ENCODE results near the gene ZNF521.

ZNF521 gene

GRCh38 chr18:25231327-25231691 is 120.7 kb downstream of the ZNF521 start:
- Histone ChIP-seq H3K9me3 (no peaks in the 10 kb centered on the region), H3K4me3 (no peak overlapping the region), H3K36me3 (no peaks in the 10 kb centered on the region), H3K27ac (no peak overlapping the region), H3K9ac (no peak overlapping the region), H3K27me3 (no peaks in the 10 kb centered on the region), H3K4me1 (no peaks in the 10 kb centered on the region), H3K4me2 (no peak overlapping the region), H4K20me1 (no peaks in the 10 kb centered on the region)
- no peak for TF ChIP-seq Cebpa-rat (IDR thresholded peaks at IDR 0.05)

DNA sequence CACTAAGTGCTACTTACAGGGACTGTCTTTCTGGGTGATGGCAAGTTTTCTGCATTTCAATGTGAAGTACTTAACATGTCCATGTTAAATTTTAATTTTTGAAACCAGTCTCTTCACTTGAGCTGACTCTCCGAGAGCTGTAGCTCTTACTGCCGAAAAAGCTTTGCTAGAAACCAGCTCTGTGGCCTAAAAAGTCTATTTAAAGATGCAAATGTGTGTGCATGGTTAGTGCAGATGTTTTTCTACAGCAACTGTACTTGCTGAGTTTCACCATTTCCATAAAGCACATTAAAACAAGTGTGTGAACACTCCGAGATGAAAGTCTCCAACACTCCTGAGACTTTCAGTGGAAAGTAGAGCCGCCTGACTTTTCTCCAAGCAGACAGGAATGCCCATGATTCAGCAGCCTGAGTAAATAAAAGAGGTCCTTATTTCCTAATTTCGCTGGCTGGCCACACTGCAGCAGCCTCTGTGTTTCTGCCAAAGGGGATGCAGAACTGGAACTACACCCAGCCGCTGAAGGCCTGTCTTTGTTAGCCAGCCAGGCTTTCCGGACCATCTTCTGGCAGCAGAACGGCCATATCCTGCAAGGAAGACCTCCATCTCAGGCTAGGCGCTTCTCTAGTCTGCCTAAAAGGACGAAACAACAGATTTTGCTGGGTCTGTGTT is 121.2 kb downstream of the ZNF521 start:
- H3K9ac ChIP-seq: no peak overlapping the region
- no peak overlapping the region; the same call in 1 of the 2 replicates for H3K4me2 ChIP-seq
- no peak for TF ChIP-seq Cebpa-rat (IDR thresholded peaks at IDR 0.05)
- no peaks in the 10 kb centered on the region for H3K27me3 ChIP-seq
- H4K20me1 ChIP-seq: no peaks in the 10 kb centered on the region
- H3K4me3 ChIP-seq: no peak overlapping the region
- no peaks in the 10 kb centered on the region for H3K36me3 ChIP-seq
- H3K27ac ChIP-seq: no peak overlapping the region
- no peaks in the 10 kb centered on the region for H3K4me1 ChIP-seq
- H3K9me3 ChIP-seq: no peaks in the 10 kb centered on the region

DNA sequence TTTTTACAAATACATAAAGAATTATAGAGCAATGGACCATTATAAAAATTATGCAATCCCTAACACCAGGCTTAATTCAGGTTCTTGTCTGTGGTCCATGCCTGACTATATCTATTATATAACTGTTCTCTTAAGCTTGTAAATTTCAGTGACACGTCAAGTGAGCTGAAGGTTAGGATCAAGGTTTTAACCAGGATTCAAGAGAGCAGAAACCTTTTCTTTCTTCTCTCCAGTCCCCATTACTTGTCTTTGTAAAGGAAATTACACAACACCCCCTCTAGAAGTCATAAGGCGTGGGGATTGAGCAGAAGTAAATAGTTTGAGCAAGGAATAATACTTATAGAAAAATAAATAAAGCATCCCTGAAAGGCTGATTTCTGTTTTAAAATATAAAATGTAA is 122.0 kb downstream of the ZNF521 start:
- Histone ChIP-seq H3K36me3 (no peaks in the 10 kb centered on the region), H3K9ac (no peak overlapping the region), H4K20me1 (no peaks in the 10 kb centered on the region), H3K27me3 (no peaks in the 10 kb centered on the region), H3K4me3 (no peak overlapping the region), H3K27ac (no peak overlapping the region), H3K4me2 (no peak overlapping the region), H3K9me3 (no peaks in the 10 kb centered on the region), H3K4me1 (no peaks in the 10 kb centered on the region)
- TF ChIP-seq Cebpa-rat (IDR thresholded peaks at IDR 0.05): no peak

DNA sequence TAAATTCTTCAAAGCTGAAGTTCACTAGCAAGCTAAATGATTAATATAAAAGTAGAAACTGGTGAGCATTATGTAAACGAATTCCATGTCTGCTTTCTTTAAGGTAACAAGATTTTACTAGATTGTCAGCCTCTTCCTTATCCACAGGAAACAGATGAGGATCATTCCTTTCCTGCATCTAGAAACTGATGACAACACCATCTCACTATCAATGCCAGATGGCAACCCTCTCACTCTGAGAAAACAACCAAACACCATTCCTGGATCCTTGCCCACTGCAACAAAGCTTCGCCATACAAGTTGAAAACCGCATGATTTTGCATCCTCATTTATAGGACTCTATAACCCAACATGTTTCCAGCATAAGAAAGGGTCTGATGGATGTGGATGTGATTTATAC is 122.9 kb downstream of the ZNF521 start:
- no peak for TF ChIP-seq Cebpa-rat (IDR thresholded peaks at IDR 0.05)
- Histone ChIP-seq H4K20me1 (no peaks in the 10 kb centered on the region), H3K36me3 (no peaks in the 10 kb centered on the region), H3K9ac (no peak overlapping the region), H3K4me3 (no peak overlapping the region), H3K9me3 (no peaks in the 10 kb centered on the region), H3K27ac (no peak overlapping the region), H3K27me3 (no peaks in the 10 kb centered on the region), H3K4me2 (no peak overlapping the region), H3K4me1 (no peaks in the 10 kb centered on the region)

DNA sequence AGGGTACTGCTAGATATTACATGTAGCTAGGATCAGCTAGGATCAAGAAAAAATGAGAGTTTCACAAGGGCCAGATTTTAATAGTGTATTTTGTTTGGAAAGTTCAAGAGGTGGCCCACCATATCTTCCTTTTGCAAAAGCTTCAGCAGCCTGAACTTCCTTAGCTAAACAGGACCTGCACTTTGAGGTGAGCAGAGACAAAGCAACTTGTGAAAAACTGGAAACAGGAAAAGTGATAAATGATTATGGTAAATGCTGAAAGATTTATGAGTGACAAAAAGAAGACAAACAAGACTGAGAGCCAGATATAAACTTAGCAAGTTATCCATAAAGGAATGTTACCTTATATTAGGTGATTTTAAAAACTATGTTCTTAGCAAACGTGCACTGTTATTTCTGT is 123.6 kb downstream of the ZNF521 start:
- Histone ChIP-seq H3K4me3 (no peak overlapping the region), H3K27ac (no peak overlapping the region), H3K4me1 (no peaks in the 10 kb centered on the region), H3K27me3 (no peaks in the 10 kb centered on the region), H3K9ac (no peak overlapping the region), H3K9me3 (no peaks in the 10 kb centered on the region), H3K36me3 (no peaks in the 10 kb centered on the region), H3K4me2 (no peak overlapping the region), H4K20me1 (no peaks in the 10 kb centered on the region)
- no peak for TF ChIP-seq Cebpa-rat (IDR thresholded peaks at IDR 0.05)

DNA sequence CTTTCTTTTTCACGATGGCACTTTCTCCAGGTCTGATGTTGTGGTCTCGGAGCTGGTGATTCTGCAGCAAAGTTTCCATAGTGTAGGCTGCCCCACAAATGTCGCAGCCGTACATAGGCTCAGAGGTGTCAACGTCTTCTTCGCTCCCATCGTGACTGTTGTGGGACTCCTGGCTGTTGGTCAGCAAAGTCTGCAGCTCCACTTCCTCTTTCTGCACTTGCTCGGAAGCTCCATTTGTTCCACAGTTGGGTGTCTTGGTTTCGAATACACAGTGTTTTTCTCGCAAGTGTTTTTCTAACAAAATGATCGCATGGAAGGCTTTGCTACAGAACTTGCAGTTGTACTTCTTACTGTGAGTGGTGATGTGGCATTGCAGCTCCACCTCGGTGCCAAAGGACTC is 126.8 kb downstream of the ZNF521 start:
- Histone ChIP-seq H3K4me1 (no peaks in the 10 kb centered on the region), H3K27ac (no peak overlapping the region), H3K4me3 (no peak overlapping the region), H3K9ac (no peak overlapping the region), H3K36me3 (no peaks in the 10 kb centered on the region), H3K4me2 (no peak overlapping the region), H3K9me3 (no peaks in the 10 kb centered on the region), H3K27me3 (no peaks in the 10 kb centered on the region), H4K20me1 (no peaks in the 10 kb centered on the region)
- no peak for TF ChIP-seq Cebpa-rat (IDR thresholded peaks at IDR 0.05)

GRCh38 chr18:25223899-25224886 is 127.8 kb downstream of the ZNF521 start:
- Histone ChIP-seq H3K27me3 (no peaks in the 10 kb centered on the region), H4K20me1 (no peaks in the 10 kb centered on the region), H3K4me2 (no peak overlapping the region), H3K9ac (no peak overlapping the region), H3K36me3 (no peaks in the 10 kb centered on the region), H3K27ac (no peak overlapping the region), H3K9me3 (no peaks in the 10 kb centered on the region), H3K4me3 (no peak overlapping the region), H3K4me1 (no peaks in the 10 kb centered on the region)
- no peak for TF ChIP-seq Cebpa-rat (IDR thresholded peaks at IDR 0.05)

DNA sequence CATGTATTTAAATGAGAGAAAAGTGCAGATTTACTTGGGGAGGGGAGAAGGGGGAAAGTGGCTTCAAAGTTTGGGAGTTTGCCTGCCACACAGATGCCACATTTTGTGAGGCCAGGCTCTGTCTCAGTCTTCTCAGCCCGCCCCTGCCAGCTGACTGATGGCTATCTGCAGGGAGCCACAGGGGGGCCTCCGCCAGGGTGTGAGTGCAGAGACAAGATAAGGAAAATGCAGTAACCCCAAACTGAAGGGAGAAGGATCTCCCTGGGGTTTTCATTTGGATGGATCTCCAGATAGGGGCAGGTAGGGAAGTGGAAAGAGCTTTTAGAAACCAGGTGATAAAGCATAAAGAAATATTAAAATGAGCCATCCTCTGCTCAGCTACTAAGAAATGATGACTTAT is 128.8 kb downstream of the ZNF521 start:
- H3K9ac ChIP-seq: no peak overlapping the region
- H3K4me1 ChIP-seq: no peaks in the 10 kb centered on the region
- H3K4me2 ChIP-seq: no peak overlapping the region

GRCh38 chr18:25222648-25223047 is 129.3 kb downstream of the ZNF521 start:
- H3K9ac ChIP-seq: no peak overlapping the region
- no peaks in the 10 kb centered on the region for H3K4me1 ChIP-seq
- no peaks in the 10 kb centered on the region for H3K27me3 ChIP-seq
- H3K4me2 ChIP-seq: no peak overlapping the region
- TF ChIP-seq Cebpa-rat (IDR thresholded peaks at IDR 0.05): no peak
- no peak overlapping the region for H3K4me3 ChIP-seq
- H3K27ac ChIP-seq: no peak overlapping the region
- no peaks in the 10 kb centered on the region for H3K36me3 ChIP-seq
- H4K20me1 ChIP-seq: no peaks in the 10 kb centered on the region
- H3K9me3 ChIP-seq: no peaks in the 10 kb centered on the region

More for the DNA sequence above, 128.8 kb downstream of the ZNF521 start:
- Histone ChIP-seq H3K4me3 (no peak overlapping the region), H3K9me3 (no peaks in the 10 kb centered on the region), H4K20me1 (no peaks in the 10 kb centered on the region), H3K27ac (no peak overlapping the region), H3K36me3 (no peaks in the 10 kb centered on the region), H3K27me3 (no peaks in the 10 kb centered on the region)
- no peak for TF ChIP-seq Cebpa-rat (IDR thresholded peaks at IDR 0.05)

- H3K27me3 ChIP-seq: no peaks in the 10 kb centered on the region
- no peaks in the 10 kb centered on the region for H4K20me1 ChIP-seq
- H3K9me3 ChIP-seq: no peaks in the 10 kb centered on the region
- no peaks in the 10 kb centered on the region for H3K4me1 ChIP-seq
- no peak overlapping the region for H3K9ac ChIP-seq
- H3K27ac ChIP-seq: no peak overlapping the region
- no peak overlapping the region for H3K4me2 ChIP-seq
- no peak overlapping the region for H3K4me3 ChIP-seq
- TF ChIP-seq Cebpa-rat (IDR thresholded peaks at IDR 0.05): no peak
- no peaks in the 10 kb centered on the region for H3K36me3 ChIP-seq
Measured at GRCh38 chr18:25210622-25211021, 141.3 kb downstream of the ZNF521 start.

Measured in BLaER1 (cell line).